Measurements from ENCODE around the gene CDT1.

DNA sequence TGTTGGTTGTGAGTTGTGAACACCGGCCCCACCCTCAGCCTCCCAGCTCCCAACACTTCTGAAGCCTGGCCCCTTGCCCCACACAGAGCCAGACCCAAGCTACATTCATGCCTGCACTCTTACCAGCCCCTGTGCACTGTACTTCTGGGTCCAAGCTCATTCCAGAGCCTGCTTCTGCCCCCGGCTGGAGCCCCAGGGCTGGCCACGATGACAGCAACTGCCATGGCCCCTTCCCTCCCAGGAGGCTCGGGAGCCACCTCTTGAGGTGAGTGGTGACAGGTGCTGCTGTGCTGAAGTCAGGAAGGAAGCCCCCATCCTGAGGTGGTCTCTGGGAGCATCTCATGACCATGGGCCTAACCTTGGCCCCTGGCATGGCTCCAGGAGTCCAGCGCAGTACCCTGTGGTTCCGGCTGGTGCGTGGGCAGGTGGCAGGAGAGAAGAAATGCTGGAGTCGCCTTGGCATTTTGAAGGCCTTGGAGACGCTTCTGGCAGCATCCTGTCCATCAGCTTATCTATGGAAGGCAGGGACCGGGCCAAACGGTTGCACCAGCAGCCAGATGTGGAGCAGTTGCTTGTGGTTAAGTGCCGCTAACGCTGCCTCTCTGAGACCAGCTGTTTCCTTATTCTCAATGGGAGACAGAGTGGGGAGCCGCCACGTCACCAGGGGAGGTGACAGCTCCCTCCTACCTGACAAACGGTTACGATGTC, 3.9 kb upstream of the CDT1 start:
- TF ChIP-seq, protein P1, sequence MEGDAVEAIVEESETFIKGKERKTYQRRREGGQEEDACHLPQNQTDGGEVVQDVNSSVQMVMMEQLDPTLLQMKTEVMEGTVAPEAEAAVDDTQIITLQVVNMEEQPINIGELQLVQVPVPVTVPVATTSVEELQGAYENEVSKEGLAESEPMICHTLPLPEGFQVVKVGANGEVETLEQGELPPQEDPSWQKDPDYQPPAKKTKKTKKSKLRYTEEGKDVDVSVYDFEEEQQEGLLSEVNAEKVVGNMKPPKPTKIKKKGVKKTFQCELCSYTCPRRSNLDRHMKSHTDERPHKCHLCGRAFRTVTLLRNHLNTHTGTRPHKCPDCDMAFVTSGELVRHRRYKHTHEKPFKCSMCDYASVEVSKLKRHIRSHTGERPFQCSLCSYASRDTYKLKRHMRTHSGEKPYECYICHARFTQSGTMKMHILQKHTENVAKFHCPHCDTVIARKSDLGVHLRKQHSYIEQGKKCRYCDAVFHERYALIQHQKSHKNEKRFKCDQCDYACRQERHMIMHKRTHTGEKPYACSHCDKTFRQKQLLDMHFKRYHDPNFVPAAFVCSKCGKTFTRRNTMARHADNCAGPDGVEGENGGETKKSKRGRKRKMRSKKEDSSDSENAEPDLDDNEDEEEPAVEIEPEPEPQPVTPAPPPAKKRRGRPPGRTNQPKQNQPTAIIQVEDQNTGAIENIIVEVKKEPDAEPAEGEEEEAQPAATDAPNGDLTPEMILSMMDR (IDR thresholded peaks at IDR 0.05 in 4 of 5, conservative IDR thresholded peaks at IDR 0.05 in 1 of 5): no peak
- no peak for TF ChIP-seq POLR2A (IDR thresholded peaks at IDR 0.05)
